Stimulated activated CD4-positive, alpha-beta T cell treated with anti-CD3 and anti-CD28 coated beads, TNF-alpha, amount 100 ng/mL, for 48 hours (primary cell): Measurements from ENCODE around the gene COX8C.

Experiments
- DNase-seq, 3 donors: peaks; one replicate each; pipeline ENCODE4 v3.0.0-alpha.2; 2020; ENCODE audit warnings: low read depth in 3 of 3

COX8C gene, protein sequence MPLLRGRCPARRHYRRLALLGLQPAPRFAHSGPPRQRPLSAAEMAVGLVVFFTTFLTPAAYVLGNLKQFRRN

DNA sequence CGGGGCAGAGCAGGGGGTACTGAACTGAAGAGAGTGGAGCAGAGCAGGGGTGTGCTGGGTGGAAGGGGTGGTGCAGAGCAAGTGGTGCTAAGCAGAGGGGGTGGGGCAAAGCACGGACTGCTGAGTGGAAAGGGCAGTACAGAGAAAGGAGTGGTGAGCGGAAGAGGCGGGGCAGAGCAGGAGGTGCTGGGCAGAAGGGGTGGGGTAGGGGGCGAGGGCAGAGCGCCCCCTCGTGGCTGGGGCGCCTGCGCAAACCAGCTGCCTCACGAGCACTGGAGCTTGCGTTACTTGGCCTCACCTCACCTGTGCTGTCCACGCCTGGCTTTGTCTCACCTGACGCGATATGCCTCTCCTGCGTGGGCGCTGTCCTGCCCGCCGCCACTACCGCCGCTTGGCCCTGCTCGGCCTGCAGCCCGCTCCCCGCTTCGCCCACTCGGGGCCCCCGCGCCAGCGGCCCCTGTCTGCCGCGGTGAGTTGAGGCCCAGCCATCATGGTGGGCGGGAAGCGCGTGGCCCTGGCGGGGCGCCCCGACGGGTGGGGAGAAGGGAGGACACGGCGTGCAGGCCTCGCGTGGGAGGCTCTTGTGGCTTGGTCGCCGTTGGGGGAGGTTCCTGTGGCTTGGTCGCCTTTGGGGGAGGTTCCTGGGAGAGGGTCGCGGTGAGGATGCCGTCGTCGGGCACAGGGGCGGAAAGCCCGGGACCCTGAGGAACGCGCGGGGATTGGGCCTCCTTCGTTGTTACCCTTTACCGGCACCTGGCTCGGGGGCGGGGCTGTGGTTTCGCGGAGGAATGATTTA is at the start of gene COX8C:
COX8C (plus strand) TSS at position 257 of the 796 bp plus-strand sequence; CDS start at position 344, 87 bp downstream.
- no peak for DNase-seq

DNA sequence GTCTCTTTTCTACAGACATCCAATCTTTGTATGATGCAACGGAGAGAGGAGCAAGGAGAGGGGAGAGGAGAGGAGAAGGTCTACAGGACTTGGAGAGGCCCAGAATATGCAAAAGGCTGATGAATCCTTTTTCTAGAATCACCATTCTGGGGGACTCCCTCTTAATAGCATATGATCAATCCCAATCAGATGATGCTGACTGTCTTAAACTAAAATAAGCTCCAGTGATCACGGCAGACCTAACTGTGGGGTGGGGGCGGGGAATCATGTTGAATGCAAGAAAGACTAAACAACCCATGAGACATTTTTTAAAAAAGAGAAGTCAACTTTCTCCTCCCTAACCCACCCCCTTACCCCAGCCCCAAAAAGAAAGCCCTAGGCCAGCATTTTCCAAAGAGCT is 47.6 kb upstream of the COX8C start:
- no peak for DNase-seq

DNA sequence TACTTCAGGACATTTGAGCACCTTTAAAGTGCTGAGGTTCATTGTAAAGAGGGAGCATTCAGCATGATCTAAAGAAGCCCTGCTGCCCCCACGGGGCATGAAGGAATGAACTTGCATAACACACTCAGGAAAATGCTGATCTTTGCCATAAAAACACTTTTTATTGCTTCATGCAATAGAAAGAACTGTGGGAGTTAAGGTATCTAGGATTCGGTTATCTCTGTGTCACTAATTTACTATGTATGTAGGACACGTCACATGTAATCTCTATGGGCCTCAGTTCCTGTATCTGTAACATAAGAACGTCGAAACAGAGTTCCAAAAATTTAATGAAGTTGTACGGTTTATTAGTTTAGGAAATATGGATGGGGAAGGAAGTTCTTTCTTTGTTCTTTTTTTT is 47.1 kb upstream of the COX8C start:
- DNase-seq = no peak

DNA sequence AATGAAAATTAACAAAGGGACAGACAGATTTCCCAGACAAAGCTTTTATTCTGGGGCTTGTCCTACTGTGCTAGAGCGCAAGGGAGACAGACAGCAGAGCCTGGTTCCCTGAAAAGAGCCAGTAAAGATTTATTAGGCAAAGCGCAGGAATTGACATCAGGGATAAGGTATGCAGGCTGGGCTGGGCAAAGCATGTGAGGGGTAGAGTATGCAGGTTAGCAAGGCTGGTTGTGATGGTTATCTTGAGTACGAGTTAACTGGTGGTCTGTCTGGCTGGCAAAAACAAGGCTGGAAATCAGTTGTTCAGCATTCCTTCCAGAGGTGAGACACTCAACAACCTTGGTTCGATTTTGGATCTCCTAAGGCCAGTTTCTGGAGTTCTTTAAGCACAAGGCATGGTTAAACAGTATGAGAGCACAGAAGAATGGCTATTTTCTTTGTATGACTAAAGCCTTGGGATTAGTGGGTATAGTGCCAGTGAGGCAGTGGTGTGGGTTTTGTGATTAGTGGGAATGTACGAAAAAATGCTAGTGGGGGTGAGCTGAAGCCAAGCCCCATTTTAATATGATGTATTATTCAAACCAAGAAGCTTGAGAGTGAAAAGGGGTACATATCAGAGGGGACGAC is 45.0 kb upstream of the COX8C start:
- no peak for DNase-seq

DNA sequence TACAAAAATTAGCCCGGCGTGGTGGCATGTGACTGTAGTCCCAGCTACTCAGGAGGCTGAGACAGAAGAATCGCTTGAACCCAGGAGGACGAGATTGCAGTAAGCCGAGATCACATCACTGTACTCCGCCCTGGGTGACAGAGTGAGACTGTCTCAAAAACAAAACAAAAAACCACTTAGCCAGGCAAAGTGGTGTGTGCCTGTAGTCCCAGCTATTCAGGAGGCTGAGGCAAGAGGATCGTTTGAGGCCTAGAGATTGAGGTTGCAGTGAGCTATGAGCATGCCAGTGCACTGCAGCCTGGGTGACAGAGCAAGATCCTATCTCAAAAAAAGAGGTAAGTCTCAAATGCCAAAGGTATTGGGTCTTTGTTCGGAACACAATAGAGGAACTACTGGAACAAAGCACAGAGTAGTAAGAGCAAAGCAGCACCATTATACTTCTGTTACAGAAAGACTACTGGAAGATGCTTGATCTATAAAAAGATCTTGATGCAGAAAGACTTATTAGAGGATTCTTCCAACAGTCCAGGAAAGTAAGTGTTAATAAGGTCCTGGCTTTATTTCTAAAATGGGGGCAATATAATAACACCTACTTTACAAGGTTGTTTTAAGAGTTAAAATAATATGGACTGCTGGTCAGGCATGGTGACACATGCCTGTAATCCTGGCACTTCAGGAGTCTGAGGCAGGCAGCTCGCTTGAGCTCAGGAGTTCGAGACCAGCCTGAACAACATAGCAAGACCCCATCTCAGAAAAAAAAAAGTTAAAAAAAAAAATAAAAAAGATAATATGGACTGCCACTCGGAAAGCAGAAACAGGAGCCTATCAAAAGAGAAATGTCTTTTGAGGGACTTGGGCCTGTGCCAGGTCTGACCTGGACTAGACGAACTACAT is 44.0 kb upstream of the COX8C start:
- DNase-seq = no peak

DNA sequence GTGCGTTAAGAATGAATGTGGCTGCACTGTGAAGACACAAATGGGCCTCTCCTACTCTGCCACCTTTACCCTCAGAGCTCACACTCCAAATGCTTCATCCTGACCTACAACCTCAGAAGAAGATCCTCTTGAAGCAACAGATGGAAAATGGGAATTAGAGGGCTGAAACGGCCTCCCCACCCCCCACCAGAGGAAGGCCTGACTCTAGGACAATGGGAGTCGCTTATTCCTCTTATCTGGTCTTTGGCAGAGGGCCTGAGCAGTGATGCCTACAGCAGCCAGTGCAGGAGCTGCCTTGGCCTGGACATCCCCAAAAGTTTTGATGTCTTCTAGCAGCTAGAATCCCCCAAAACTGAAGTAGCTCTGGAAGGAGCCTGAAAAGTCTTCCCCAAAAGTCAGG is 43.3 kb upstream of the COX8C start:
- no peak for DNase-seq

DNA sequence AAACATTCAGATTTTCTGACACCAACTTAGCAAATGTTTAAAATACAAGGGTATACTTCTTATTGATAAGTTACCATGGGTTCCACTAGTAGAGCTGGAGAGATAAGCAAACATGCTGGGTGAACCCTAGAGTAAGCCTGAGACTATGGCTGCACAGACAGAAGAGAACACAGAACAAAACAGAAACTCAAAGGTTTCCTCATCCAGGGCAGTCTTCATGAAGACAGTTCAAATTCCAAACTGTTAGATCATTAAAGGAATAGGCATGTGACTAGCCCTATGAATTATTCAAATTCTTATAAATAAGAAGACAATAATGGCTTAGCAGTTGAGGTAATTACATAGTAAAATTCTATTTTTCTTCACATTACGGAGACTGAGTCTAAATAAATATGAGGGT is 42.2 kb upstream of the COX8C start:
- no peak for DNase-seq

DNA sequence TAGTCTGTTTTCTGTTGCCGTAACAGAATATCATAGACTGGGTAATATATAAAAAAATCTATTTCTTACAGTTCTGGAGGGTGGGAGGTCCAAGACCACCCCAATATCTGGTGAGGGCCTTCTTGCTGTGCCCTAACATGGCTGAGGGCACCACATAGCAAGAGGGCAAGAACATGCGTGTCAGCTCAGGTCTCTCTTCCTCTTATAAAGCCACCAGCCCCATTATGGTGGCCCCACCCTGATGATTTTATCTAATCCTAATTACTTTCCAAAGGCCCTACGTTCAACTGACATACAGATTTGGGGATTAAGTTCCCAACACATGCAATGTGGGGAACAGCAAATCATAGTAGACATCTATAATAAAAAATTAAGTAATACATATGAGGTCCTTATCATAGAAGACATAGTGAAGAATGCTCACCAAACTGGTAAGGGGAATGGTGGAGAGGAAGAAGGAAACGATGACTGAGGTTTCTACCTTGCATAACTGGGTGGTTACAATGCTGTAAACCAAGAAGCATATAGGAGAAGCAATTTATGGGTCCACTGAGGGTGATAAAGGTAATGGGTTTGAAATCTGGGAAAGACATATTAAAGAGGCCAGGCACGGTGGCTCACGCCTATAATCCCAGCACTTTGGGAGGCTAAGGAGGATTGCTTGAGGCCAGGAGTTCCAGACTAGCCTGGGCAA is 41.1 kb upstream of the COX8C start:
- no peak for DNase-seq

DNA sequence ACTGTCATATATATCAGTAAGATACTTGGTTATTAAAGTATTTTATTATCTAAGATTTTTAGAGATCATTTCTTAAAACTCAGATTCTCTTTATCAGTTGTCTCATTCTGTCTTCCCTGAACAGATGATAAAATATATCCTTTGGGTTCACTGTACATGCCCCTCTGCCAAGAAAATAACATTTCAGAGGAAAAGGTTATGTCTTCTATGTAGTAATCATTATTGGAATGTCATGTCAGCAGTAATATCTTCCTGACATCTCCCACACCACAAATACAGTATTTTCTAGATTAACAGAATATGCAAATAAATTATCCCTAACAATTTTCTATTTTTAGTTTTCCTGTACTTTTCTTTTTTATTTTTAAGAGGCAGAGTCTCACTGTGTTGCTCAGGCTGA is 40.2 kb upstream of the COX8C start:
- no peak for DNase-seq

DNA sequence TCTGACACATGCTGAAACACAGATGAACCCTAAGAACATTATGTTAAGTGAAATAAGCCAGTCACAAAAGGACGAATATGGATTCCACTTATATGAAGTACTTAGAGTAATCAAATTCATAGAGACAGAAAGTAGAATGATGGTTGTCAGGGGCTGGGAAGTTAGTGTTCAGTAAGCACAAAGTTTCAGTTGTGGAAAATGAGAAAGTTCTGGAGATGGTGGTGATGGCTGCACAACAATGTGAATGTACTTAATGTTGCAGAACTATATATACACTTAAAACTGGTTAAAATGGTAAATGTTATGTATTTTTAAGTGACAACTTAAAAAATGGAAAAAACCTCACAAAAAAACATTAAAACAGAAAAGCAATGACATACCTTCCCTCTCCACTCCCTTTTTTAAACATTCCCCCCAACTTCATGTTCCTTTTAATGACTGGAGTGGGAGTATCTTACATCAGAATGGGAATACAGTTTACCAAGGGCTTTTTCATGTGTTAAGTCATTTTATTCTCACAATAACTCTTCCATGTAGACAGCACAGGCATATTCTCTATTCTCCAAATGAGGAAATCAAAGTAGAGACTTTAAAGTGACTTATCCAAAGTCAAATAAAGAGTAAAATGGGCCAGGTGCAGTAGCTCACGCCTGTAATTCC is 38.2 kb upstream of the COX8C start:
- no peak for DNase-seq

DNA sequence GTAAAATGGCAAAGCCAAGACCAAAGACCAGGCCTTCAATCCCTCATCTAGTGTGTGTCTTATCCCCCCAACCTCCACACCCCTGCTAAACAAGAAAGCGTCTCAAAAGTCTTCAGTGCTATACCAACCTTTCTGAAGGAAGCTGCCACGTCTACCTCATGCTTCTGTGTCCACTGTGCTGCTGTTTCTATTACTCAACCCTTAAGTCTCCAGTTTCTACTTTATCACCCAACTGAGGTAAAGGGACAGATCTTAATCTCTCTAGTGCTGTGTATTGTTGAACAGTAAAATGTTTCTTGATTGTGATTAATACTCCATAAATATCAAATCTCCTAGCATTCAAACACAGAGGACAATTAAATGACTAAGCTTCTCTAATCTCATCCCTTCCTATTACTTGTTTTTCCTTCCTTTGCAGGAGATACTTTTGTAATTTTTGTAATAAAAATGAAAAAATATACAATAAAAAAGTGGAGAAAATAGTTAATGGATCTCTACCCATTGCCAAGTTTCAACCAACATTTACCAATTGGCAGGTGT is 37.5 kb upstream of the COX8C start:
- no peak for DNase-seq

DNA sequence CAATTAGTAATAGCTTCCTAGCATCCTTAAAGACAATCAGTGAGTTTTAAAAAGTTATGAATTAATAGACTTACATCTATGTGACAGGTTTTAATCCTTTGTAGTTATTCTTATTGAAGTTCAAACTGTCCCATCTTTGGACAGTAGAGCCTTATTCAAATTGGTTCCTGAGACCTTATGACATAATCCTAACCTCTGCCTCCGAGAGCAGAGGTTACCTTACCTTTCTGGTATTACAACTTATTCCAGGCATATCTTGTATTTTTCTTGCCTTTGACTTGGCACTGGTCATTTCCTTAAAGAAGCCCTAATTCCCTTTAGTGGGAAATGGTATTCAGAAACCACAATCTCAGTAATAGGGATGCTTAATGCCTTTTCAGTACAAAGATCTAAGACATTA is 35.9 kb upstream of the COX8C start:
- DNase-seq = no peak

DNA sequence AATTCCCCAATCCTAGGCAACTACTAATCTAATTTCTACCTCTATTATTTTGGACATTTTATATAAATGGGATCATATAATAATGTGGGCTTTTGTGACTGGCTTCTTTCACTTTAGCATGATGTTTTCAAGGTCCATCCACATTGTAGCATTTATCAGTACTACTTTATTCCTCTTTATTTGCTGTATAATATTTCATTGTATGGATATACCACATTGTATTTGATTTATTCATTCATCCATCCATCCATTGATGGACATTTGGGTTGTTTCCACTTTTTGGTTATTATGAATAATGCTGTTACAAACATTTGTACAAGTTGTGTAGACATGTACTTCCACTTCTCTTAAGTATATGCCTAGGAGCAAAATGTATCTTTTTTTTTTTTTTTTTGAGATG is 31.4 kb upstream of the COX8C start:
- DNase-seq = no peak

DNA sequence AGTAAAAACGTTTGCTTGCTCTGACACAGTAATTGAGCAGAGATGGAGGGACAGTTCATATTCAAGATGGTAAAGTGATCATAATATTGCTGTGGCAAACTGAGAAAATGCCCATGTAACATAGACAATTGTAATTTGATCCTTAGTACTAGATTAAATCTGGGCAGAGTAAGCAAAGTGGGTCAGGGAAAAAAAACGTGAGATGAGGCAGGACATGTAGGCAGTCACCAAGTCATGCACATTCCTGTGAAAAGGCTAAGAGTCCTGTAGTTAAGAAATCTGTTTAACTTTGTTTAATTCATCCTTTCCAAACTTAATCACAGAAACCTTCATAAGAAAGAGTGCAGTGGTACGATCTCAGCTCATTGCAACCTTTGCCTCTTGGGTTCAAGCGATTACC is 30.3 kb upstream of the COX8C start:
- DNase-seq = no peak

DNA sequence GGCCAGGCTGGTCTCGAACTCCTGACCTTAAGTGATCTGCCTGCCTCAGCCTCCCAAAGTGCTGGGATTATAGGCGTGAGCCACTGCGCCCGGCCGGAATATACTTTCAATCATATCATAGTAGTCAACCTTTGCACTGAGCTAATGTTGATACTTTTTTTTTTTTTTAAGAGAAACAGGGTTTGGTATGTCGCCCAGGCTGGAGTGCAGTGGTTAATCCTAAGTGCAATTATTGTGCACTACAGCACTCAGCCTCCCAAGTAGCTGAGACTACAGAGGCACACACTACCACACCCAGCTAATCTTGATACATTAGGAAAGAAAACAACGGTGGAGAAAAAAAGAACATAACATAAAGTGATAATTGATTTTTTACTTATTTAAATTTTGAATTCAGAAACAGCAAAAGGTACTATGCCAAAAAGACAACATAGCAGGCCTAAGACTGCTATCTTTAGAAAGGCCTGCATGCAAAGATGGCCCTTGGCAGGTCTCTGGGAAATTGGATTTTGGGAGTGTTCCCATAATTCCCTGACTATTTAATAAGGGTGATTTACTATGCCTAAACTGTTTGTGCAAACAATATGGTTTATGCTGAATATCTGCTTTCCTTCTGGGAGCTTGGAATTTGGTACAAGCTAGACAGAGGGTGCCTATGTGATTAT is 29.6 kb upstream of the COX8C start:
- no peak for DNase-seq

DNA sequence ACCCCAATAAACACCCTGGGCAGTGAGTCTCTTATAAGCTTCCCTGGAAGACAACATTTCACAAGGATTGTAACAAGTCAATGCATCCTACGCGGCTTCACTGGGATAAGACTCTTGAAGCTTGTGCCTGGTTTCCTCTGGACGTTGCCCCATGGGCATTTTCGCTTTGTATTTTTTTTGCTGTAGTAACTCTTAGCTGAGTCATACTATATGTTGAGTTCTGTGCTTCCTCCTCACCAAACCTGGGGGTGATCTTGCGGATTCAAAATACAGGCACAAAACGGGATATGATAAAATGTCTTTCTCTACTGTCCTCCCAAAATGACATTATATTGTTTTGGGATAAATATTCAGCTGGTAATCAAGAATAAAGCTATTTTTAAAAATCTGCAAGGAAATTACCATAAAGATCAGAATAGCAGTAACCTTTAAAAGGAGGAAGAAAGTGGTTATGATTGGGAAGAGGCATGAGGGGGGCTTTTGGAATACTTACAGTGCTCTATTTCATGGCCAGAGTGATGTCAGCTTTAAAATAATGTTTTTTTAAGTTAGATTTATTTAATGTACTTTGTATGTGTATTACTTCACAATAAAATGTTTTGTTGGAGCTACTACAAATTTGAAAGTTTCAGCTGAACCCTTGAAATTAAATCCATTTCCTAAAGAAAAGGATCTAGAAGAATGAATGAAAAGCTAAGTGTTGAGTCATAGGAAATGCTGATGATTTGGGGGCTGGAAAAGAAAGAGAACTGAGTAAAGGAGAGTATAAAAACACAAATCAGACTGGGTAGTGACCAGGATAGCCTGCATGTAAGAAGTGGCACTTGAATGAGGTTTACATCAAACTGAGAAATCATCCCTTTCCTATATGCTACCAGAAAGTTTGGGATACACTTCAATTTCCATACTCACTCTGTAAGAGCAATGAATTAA is 28.8 kb upstream of the COX8C start:
- DNase-seq = no peak

DNA sequence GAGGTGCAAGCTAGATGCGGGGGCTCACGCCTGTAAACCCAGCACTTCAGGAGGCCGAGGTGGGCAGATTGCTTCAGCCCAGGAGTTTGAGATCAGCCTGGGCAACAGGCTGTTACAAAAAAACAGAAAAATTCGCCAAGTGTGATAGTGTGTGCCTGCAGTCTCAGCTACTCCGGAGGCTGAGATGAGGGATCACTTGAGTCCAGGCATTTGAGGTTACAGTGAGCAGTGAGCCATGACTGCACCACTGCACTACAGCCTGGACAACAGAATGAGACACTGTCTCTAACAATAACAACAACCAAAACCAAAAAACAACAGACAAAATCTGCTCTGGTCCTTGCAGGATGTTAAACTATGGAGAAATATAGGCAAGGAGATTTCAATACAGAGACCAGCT is 28.1 kb upstream of the COX8C start:
- no peak for DNase-seq

DNA sequence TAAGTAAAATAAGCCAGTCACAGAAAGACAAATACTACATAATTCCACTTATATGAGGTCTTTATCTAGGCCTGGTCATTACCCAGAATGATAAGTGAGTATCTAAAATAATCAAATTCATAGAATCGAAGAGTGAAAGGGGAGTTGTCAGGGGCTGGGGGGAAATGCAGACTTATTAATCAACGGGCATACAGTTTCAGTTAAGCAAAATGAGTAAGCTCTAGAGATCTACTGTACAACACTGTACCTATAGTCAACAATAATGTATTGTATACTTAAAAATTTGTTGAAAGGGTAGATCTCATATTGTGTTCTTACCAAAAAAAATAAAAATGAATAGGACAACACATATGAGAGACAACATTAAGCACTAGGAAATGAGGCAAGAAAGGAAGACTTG is 27.5 kb upstream of the COX8C start:
- no peak for DNase-seq

DNA sequence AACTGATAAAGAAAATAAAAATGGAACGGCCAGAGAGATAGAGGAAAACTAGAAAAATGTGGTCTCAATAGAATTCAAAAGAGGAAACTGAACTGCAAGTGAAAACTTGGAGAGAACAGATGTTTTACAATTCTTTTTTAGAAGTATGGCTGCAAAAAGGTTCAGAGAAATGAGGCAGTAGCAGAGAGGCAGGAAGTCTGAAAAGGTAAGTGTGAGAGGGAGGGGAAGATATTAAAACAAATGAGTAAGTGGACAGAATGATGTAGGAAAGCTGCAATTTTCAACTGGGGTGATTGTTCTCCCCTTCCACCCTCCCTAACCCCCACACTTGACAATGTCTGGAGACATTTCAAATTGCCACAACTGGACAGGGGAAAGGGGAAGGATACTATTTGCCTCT is 27.0 kb upstream of the COX8C start:
- no peak for DNase-seq
